ENCODE measurements around the gene ZNF705A.
"Not testable (repeated sequence)": the region's sequence is repeated elsewhere in the genome, so short reads cannot be mapped to it uniquely, and the experiment has no call there.

ZNF705A gene

DNA sequence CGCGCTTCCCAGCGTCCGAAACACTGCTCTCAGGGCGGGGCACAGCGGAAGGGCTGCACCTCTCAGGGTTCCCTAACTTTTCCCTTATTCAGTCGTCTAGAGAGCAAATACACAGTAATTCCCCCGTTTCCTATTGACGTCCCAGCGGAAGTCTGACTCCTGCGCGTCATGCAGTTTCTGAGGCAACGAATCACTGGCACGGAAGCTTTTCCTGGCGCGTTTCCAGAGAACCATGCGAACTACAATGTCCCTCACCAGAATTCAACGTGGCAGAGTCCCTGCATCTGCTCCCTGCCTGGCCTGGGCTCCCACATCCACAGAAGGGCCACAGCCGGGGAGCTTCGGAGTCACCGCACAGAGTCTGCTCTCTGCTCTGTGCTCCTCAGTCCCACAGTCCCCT, 64.6 kb downstream of the ZNF705A start:
- H3K14ac ChIP-seq (ENCODE audit: low read length in 2 of 2); H2BK12ac ChIP-seq (ENCODE audit: low read length in 2 of 2); H3K9ac ChIP-seq (ENCODE audit: low read length); H3K23ac ChIP-seq (ENCODE audit: low read length in 2 of 2); H3K4me1 ChIP-seq (ENCODE audit: control insufficient read depth, insufficient read depth, low read depth, low read length); H3K4me2 ChIP-seq (ENCODE audit: low read length, poor library complexity, severe bottlenecking); H2BK15ac ChIP-seq (ENCODE audit: low read depth, poor library complexity, severe bottlenecking); H2AK5ac ChIP-seq (ENCODE audit: low read length, severe bottlenecking); H4K91ac ChIP-seq (ENCODE audit: low read length); H4K8ac ChIP-seq (ENCODE audit: low read length); DNase-seq; H3K9me3 ChIP-seq (ENCODE audit: control insufficient read depth, low read length); H3K4ac ChIP-seq (ENCODE audit: low read depth in 1 of 2, low read length in 2 of 2); H2BK120ac ChIP-seq (ENCODE audit: low read depth, low read length); H3K4me3 ChIP-seq (ENCODE audit: insufficient read depth in 1 of 2, low read depth in 1 of 2, low read length in 2 of 2); H2AFZ ChIP-seq (ENCODE audit: low read depth, low read length); H3K36me3 ChIP-seq (ENCODE audit: control insufficient read depth in 1 of 2, insufficient read depth in 2 of 2, low read depth in 1 of 2, low read length in 2 of 2); H3K79me1 ChIP-seq (replicated peaks; ENCODE audit: low read length, poor library complexity, severe bottlenecking); H3K27me3 ChIP-seq (ENCODE audit: control insufficient read depth in 1 of 2, insufficient read depth in 1 of 2, low read length in 2 of 2); H3K27ac ChIP-seq (ENCODE audit: low read length, poor library complexity, severe bottlenecking); H3K18ac ChIP-seq (ENCODE audit: low read depth in 1 of 2, low read length in 2 of 2); H2BK5ac ChIP-seq (ENCODE audit: low read depth, low read length, poor library complexity, severe bottlenecking): not testable (repeated sequence)
- WGBS, result 86% methylated on average over 21 of the region's 21 CpGs

DNA sequence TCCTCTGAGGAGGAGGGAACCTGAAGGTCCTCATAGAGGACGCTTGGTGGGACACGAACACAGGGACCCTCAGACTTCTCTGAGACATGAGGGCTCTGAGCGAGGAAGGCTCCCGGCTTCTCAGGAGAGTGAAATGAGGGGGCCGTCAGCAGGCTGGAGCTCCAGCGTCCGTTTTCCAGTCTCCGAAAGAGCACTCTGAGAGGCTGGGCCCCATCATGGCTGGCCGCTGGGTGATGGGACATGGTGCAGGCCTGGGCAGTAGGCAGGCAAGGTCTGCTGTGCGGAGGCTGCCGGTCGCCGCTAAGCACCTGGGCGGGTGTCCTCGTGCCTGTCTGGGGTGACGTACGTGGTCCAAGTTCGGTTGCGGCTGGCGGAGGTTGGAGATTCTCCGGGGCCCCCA, 65.0 kb downstream of the ZNF705A start:
- H3K4me1 ChIP-seq (ENCODE audit: control insufficient read depth, insufficient read depth, low read depth, low read length); H3K36me3 ChIP-seq (ENCODE audit: control insufficient read depth in 1 of 2, insufficient read depth in 2 of 2, low read depth in 1 of 2, low read length in 2 of 2); H3K9me3 ChIP-seq (ENCODE audit: control insufficient read depth, low read length); H2AFZ ChIP-seq (ENCODE audit: low read depth, low read length); H3K4ac ChIP-seq (ENCODE audit: low read depth in 1 of 2, low read length in 2 of 2); H3K23ac ChIP-seq (ENCODE audit: low read length in 2 of 2); H3K9ac ChIP-seq (ENCODE audit: low read length); H2BK12ac ChIP-seq (ENCODE audit: low read length in 2 of 2); H3K79me1 ChIP-seq (replicated peaks; ENCODE audit: low read length, poor library complexity, severe bottlenecking); H2BK15ac ChIP-seq (ENCODE audit: low read depth, poor library complexity, severe bottlenecking); H3K4me3 ChIP-seq (ENCODE audit: insufficient read depth in 1 of 2, low read depth in 1 of 2, low read length in 2 of 2); DNase-seq; H3K4me2 ChIP-seq (ENCODE audit: low read length, poor library complexity, severe bottlenecking); H3K18ac ChIP-seq (ENCODE audit: low read depth in 1 of 2, low read length in 2 of 2); H2BK5ac ChIP-seq (ENCODE audit: low read depth, low read length, poor library complexity, severe bottlenecking); H4K91ac ChIP-seq (ENCODE audit: low read length); H3K14ac ChIP-seq (ENCODE audit: low read length in 2 of 2); H3K27me3 ChIP-seq (ENCODE audit: control insufficient read depth in 1 of 2, insufficient read depth in 1 of 2, low read length in 2 of 2); H2BK120ac ChIP-seq (ENCODE audit: low read depth, low read length); H2AK5ac ChIP-seq (ENCODE audit: low read length, severe bottlenecking); H3K27ac ChIP-seq (ENCODE audit: low read length, poor library complexity, severe bottlenecking); H4K8ac ChIP-seq (ENCODE audit: low read length): not testable (repeated sequence)
- WGBS, result 89% methylated on average over 21 of the region's 21 CpGs

DNA sequence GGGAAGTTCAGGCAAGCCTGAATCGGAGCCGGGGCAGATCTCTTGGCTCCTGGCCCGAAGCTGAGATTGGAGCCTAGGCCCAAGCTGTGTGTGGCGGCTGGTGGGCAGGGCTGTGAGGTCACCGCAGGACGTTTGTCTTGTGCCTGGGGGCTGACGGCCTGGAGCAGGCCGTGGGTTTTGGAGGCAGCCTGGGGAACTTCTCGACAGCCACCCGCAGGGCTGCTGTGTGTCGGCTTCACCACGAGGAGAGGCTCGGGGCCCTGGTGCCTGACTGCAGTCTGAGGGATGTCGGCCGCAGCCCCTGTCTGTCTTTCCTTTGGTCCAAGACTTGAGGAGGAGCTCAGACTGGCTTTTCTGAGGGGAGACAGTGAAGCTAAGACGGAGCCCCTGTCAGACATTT, 65.5 kb downstream of the ZNF705A start:
- WGBS, result 90% methylated on average over 16 of the region's 16 CpGs
- not testable (repeated sequence) for H3K14ac ChIP-seq (ENCODE audit: low read length in 2 of 2); H3K27me3 ChIP-seq (ENCODE audit: control insufficient read depth in 1 of 2, insufficient read depth in 1 of 2, low read length in 2 of 2); H2BK120ac ChIP-seq (ENCODE audit: low read depth, low read length); H3K4me2 ChIP-seq (ENCODE audit: low read length, poor library complexity, severe bottlenecking); H2AFZ ChIP-seq (ENCODE audit: low read depth, low read length); H2AK5ac ChIP-seq (ENCODE audit: low read length, severe bottlenecking); H3K23ac ChIP-seq (ENCODE audit: low read length in 2 of 2); H3K36me3 ChIP-seq (ENCODE audit: control insufficient read depth in 1 of 2, insufficient read depth in 2 of 2, low read depth in 1 of 2, low read length in 2 of 2); DNase-seq; H2BK5ac ChIP-seq (ENCODE audit: low read depth, low read length, poor library complexity, severe bottlenecking); H3K9me3 ChIP-seq (ENCODE audit: control insufficient read depth, low read length); H3K18ac ChIP-seq (ENCODE audit: low read depth in 1 of 2, low read length in 2 of 2); H3K79me1 ChIP-seq (replicated peaks; ENCODE audit: low read length, poor library complexity, severe bottlenecking); H3K4ac ChIP-seq (ENCODE audit: low read depth in 1 of 2, low read length in 2 of 2); H4K91ac ChIP-seq (ENCODE audit: low read length); H2BK12ac ChIP-seq (ENCODE audit: low read length in 2 of 2); H4K8ac ChIP-seq (ENCODE audit: low read length); H3K9ac ChIP-seq (ENCODE audit: low read length); H3K27ac ChIP-seq (ENCODE audit: low read length, poor library complexity, severe bottlenecking); H3K4me1 ChIP-seq (ENCODE audit: control insufficient read depth, insufficient read depth, low read depth, low read length); H3K4me3 ChIP-seq (ENCODE audit: insufficient read depth in 1 of 2, low read depth in 1 of 2, low read length in 2 of 2); H2BK15ac ChIP-seq (ENCODE audit: low read depth, poor library complexity, severe bottlenecking)

DNA sequence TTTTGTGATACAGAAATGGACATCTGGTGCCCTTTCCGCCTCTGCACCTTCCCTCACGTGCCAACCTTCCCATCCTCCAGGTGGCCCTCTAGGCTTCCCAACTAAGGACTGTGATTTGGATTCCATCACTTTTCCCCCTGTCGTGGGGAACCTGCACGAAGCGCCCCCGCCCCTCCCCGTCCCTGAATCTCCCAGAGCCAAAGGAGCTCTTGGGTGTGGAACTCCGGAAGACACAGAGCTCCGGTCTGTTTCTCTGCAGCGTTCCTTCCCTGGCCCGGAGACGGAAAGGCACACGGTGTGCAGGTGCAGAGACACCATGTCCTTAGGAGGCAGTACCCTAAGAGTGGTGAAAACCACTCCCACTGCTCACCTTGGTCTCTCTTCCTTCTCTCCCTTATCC, 66.8 kb downstream of the ZNF705A start:
- not testable (repeated sequence) for H3K9ac ChIP-seq (ENCODE audit: low read length); H3K79me1 ChIP-seq (replicated peaks; ENCODE audit: low read length, poor library complexity, severe bottlenecking); H3K27ac ChIP-seq (ENCODE audit: low read length, poor library complexity, severe bottlenecking); H2BK120ac ChIP-seq (ENCODE audit: low read depth, low read length); H3K27me3 ChIP-seq (ENCODE audit: control insufficient read depth in 1 of 2, insufficient read depth in 1 of 2, low read length in 2 of 2); H4K91ac ChIP-seq (ENCODE audit: low read length); DNase-seq; H3K4me2 ChIP-seq (ENCODE audit: low read length, poor library complexity, severe bottlenecking); H2BK12ac ChIP-seq (ENCODE audit: low read length in 2 of 2); H4K8ac ChIP-seq (ENCODE audit: low read length); H2AFZ ChIP-seq (ENCODE audit: low read depth, low read length); H3K4me3 ChIP-seq (ENCODE audit: insufficient read depth in 1 of 2, low read depth in 1 of 2, low read length in 2 of 2); H3K4me1 ChIP-seq (ENCODE audit: control insufficient read depth, insufficient read depth, low read depth, low read length); H3K36me3 ChIP-seq (ENCODE audit: control insufficient read depth in 1 of 2, insufficient read depth in 2 of 2, low read depth in 1 of 2, low read length in 2 of 2); H2BK15ac ChIP-seq (ENCODE audit: low read depth, poor library complexity, severe bottlenecking); H2BK5ac ChIP-seq (ENCODE audit: low read depth, low read length, poor library complexity, severe bottlenecking); H3K9me3 ChIP-seq (ENCODE audit: control insufficient read depth, low read length); H2AK5ac ChIP-seq (ENCODE audit: low read length, severe bottlenecking); H3K23ac ChIP-seq (ENCODE audit: low read length in 2 of 2); H3K4ac ChIP-seq (ENCODE audit: low read depth in 1 of 2, low read length in 2 of 2); H3K14ac ChIP-seq (ENCODE audit: low read length in 2 of 2); H3K18ac ChIP-seq (ENCODE audit: low read depth in 1 of 2, low read length in 2 of 2)
- WGBS, result 92% methylated on average over 13 of the region's 13 CpGs
